Measurements from ENCODE around the gene VWA1. TPM values are rescaled to one million over a fixed set of nuclear protein-coding genes. Genes with fewer than 3 reads are reported as not detected.
"Not testable (repeated sequence)": the region's sequence is repeated elsewhere in the genome, so short reads cannot be mapped to it uniquely, and the experiment has no call there.

The VWA1 gene
- total RNA-seq, 2 experiments from 2014 or later: not detected

DNA sequence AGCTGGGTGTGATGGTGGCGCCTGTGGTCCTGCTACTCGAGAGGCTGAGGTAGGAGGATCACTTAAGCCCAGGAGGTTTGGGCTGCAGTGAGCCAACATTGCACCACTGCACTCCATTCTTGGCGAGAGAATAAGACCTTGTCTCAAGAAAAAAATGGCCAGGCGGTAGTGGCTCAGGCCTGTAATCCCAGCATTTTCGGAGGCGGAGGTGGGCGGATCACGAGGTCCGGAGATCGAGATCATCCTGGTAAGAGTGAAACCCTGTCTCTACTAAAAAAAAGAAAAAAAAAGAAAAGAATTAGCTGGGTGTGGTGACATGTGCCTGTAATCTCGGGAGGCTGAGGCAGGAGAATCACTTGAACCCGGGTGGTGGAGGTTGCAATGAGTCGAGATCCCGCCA, 47.4 kb downstream of the VWA1 start:
- no TSS peak for BruUV-seq (replicated peaks)
- CTCF ChIA-PET (ENCODE audit: unreplicated experiment): no interaction called here
- TF ChIP-seq, protein P1, sequence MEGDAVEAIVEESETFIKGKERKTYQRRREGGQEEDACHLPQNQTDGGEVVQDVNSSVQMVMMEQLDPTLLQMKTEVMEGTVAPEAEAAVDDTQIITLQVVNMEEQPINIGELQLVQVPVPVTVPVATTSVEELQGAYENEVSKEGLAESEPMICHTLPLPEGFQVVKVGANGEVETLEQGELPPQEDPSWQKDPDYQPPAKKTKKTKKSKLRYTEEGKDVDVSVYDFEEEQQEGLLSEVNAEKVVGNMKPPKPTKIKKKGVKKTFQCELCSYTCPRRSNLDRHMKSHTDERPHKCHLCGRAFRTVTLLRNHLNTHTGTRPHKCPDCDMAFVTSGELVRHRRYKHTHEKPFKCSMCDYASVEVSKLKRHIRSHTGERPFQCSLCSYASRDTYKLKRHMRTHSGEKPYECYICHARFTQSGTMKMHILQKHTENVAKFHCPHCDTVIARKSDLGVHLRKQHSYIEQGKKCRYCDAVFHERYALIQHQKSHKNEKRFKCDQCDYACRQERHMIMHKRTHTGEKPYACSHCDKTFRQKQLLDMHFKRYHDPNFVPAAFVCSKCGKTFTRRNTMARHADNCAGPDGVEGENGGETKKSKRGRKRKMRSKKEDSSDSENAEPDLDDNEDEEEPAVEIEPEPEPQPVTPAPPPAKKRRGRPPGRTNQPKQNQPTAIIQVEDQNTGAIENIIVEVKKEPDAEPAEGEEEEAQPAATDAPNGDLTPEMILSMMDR (conservative IDR thresholded peaks at IDR 0.05; ENCODE audit: low read length): no peak
- no peak for TF ChIP-seq EZH2phosphoT487 (IDR thresholded peaks at IDR 0.05; ENCODE audit: borderline replicate concordance, low read depth, low read length)

GRCh38 chr1:1483714-1484113, 48.2 kb downstream of the VWA1 start:
- peaks cover 69% of the 10 kb centered on the region for H3K36me3 ChIP-seq (ENCODE audit: insufficient read depth, low read length)
- CTCF ChIA-PET (ENCODE audit: unreplicated experiment): no interaction called here

More for the DNA sequence above, 47.4 kb downstream of the VWA1 start:
- no peak overlapping the region for H2AFZ ChIP-seq (ENCODE audit: low read length)
- POLR2A ChIA-PET: no interaction called here
- no peak overlapping the region for H3K4me2 ChIP-seq (ENCODE audit: low read length)
- no peak overlapping the region for H3K27ac ChIP-seq (ENCODE audit: low read depth, low read length, poor library complexity, severe bottlenecking)
- H3K79me2 ChIP-seq (ENCODE audit: insufficient read depth, low read depth, low read length): no peaks in the 10 kb centered on the region
- no peak overlapping the region for H3K4me3 ChIP-seq (ENCODE audit: low read depth, low read length, poor library complexity, severe bottlenecking)
- H4K20me1 ChIP-seq (ENCODE audit: insufficient read depth, low read length): no peaks in the 10 kb centered on the region
- H3K9me2 ChIP-seq (ENCODE audit: insufficient read depth, low read length): no peaks in the 10 kb centered on the region
- H3K36me3 ChIP-seq (ENCODE audit: insufficient read depth, low read length): peaks cover 66% of the 10 kb centered on the region
- intact Hi-C loops (cut with micrococcal nuclease; ENCODE audit: unreplicated experiment): no loop called here
- H3K4me1 ChIP-seq (ENCODE audit: insufficient read depth, low read length, poor library complexity, severe bottlenecking): no peaks in the 10 kb centered on the region
- no peak for DNase-seq (ENCODE audit: low spot score)
- no peaks in the 10 kb centered on the region for H3K9me3 ChIP-seq (ENCODE audit: low read length)

GRCh38 chr1:1484976-1485750, 49.7 kb downstream of the VWA1 start:
- intact Hi-C loops (cut with micrococcal nuclease; ENCODE audit: unreplicated experiment); H2AFZ ChIP-seq (ENCODE audit: low read length); H3K4me2 ChIP-seq (ENCODE audit: low read length); H3K9me2 ChIP-seq (ENCODE audit: insufficient read depth, low read length); H3K27ac ChIP-seq (ENCODE audit: low read depth, low read length, poor library complexity, severe bottlenecking); POLR2A ChIA-PET; H3K4me1 ChIP-seq (ENCODE audit: insufficient read depth, low read length, poor library complexity, severe bottlenecking); H3K79me2 ChIP-seq (ENCODE audit: insufficient read depth, low read depth, low read length); H3K4me3 ChIP-seq (ENCODE audit: low read depth, low read length, poor library complexity, severe bottlenecking); DNase-seq (ENCODE audit: low spot score); H4K20me1 ChIP-seq (ENCODE audit: insufficient read depth, low read length); CTCF ChIA-PET (ENCODE audit: unreplicated experiment); BruUV-seq (replicated peaks); H3K9me3 ChIP-seq (ENCODE audit: low read length): not testable (repeated sequence)
- peaks cover 71% of the 10 kb centered on the region for H3K36me3 ChIP-seq (ENCODE audit: insufficient read depth, low read length)

More at GRCh38 chr1:1483714-1484113, 48.2 kb downstream of the VWA1 start:
- no peak overlapping the region for H3K4me3 ChIP-seq (ENCODE audit: low read depth, low read length, poor library complexity, severe bottlenecking)
- intact Hi-C loops (cut with micrococcal nuclease; ENCODE audit: unreplicated experiment): no loop called here
- H3K4me1 ChIP-seq (ENCODE audit: insufficient read depth, low read length, poor library complexity, severe bottlenecking): no peaks in the 10 kb centered on the region
- no peak overlapping the region for H3K27ac ChIP-seq (ENCODE audit: low read depth, low read length, poor library complexity, severe bottlenecking)
- H2AFZ ChIP-seq (ENCODE audit: low read length): no peak overlapping the region
- H3K9me3 ChIP-seq (ENCODE audit: low read length): no peaks in the 10 kb centered on the region
- no peak for DNase-seq (ENCODE audit: low spot score)
- BruUV-seq (replicated peaks): TSS peak; percentile 55
- no peaks in the 10 kb centered on the region for H4K20me1 ChIP-seq (ENCODE audit: insufficient read depth, low read length)
- no peak overlapping the region for H3K4me2 ChIP-seq (ENCODE audit: low read length)
- no peaks in the 10 kb centered on the region for H3K9me2 ChIP-seq (ENCODE audit: insufficient read depth, low read length)
- H3K79me2 ChIP-seq (ENCODE audit: insufficient read depth, low read depth, low read length): no peaks in the 10 kb centered on the region
- TF ChIP-seq EZH2phosphoT487 (IDR thresholded peaks at IDR 0.05; ENCODE audit: borderline replicate concordance, low read depth, low read length): no peak
- TF ChIP-seq, protein P1 (conservative IDR thresholded peaks at IDR 0.05; ENCODE audit: low read length): no peak
- POLR2A ChIA-PET: no interaction called here

DNA sequence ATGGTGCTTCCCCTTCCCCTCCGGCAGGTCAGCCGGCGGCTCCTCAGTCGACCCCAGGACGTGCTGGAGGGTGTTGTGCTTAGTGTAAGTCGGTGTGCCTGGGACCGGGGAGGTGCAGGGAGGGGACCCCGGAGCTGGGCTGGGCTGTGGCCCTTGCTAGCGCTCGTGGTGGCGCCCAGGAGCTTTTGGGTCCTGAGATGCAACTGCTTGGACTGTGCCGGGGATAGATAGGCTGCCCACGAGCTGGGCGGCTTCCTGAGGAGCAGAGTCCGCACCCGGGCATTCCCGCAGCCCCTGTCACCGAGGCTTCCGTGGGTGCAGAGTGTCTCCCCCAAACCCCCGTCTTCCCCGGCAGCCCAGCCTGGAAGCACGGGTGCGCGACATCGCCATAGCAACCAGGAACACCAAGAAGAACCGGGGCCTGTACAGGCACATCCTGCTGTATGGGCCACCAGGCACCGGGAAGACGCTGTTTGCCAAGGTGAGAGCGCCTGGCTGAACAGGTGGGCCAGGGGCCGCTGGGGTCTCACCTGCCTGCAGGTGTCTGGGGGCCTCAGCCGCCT, 50.3 kb downstream of the VWA1 start:
- intact Hi-C loops (cut with micrococcal nuclease; ENCODE audit: unreplicated experiment); H3K9me3 ChIP-seq (ENCODE audit: low read length); H3K79me2 ChIP-seq (ENCODE audit: insufficient read depth, low read depth, low read length); BruUV-seq (replicated peaks); H3K4me3 ChIP-seq (ENCODE audit: low read depth, low read length, poor library complexity, severe bottlenecking); CTCF ChIA-PET (ENCODE audit: unreplicated experiment); DNase-seq (ENCODE audit: low spot score); H3K9me2 ChIP-seq (ENCODE audit: insufficient read depth, low read length); H3K4me2 ChIP-seq (ENCODE audit: low read length); H4K20me1 ChIP-seq (ENCODE audit: insufficient read depth, low read length); POLR2A ChIA-PET; H3K4me1 ChIP-seq (ENCODE audit: insufficient read depth, low read length, poor library complexity, severe bottlenecking); H3K27ac ChIP-seq (ENCODE audit: low read depth, low read length, poor library complexity, severe bottlenecking); H2AFZ ChIP-seq (ENCODE audit: low read length): not testable (repeated sequence)
- H3K36me3 ChIP-seq (ENCODE audit: insufficient read depth, low read length): peaks cover 73% of the 10 kb centered on the region

Measured in OCI-LY7 (cell line).